HG03521 (cell line): ENCODE measurements around the gene KCNC2.

Experiments used
- ATAC-seq: cut with Tn5 transposase; IDR thresholded peaks from one replicate; pipeline ENCODE4 v1.9.1; 2021; ENCODE audit warnings: mild to moderate bottlenecking, moderate library complexity; ENCODE audit not compliant: unreplicated experiment

KCNC2 gene

GRCh38 chr12:75065482-75065881 is 144.2 kb downstream of the KCNC2 start:
- no peak for ATAC-seq

GRCh38 chr12:75062691-75063090 is 146.9 kb downstream of the KCNC2 start:
- no peak for ATAC-seq

- no peak for ATAC-seq
These were observed 151.4 kb downstream of the KCNC2 start for GRCh38 chr12:75058228-75058627.

- ATAC-seq, result no peak
These were observed 160.9 kb downstream of the KCNC2 start for GRCh38 chr12:75048767-75049166.

GRCh38 chr12:75047885-75048525 is 161.6 kb downstream of the KCNC2 start:
- no peak for ATAC-seq

- ATAC-seq, result no peak
These were observed 167.5 kb downstream of the KCNC2 start for GRCh38 chr12:75042125-75042524.

- ATAC-seq, result no peak
These were observed 168.2 kb downstream of the KCNC2 start for GRCh38 chr12:75041472-75041871.

- no peak for ATAC-seq
These were observed 189.5 kb downstream of the KCNC2 start for GRCh38 chr12:75020068-75020557.

GRCh38 chr12:75011120-75011519 is 198.5 kb downstream of the KCNC2 start:
- no peak for ATAC-seq

GRCh38 chr12:75007133-75007532 is 202.5 kb downstream of the KCNC2 start:
- no peak for ATAC-seq

- no peak for ATAC-seq
These were observed 209.5 kb downstream of the KCNC2 start for GRCh38 chr12:75000120-75000519.

- no peak for ATAC-seq
These were observed 210.2 kb downstream of the KCNC2 start for GRCh38 chr12:74999474-74999873.
